PC-3 (cell line): Measurements from ENCODE around the gene SMG7. TPM values are rescaled to one million over a fixed set of nuclear protein-coding genes. Genes with fewer than 3 reads are reported as not detected.

Experiments
- ATAC-seq: fragments of 200-7000 bp; cut with Tn5 transposase; 2 replicates; pipeline ENCODE4 v1.9.1; 2020; ENCODE audit warnings: mild to moderate bottlenecking, moderate library complexity
- BruUV-seq: library from RNA; stranded (reverse); fragments of 400-500 nt; replicated peaks from 2 replicates; lab custom pipeline; 2021; lab: Mats Ljungman, UMichigan
- CTCF ChIA-PET: fragments of 300-600 bp; sonication (Branson Sonifier 250); formaldehyde crosslinking; loops from one replicate; lab custom pipeline; 2022; ENCODE audit warnings: antibody characterized with exemption; lab: Charles Lee
- POLR2A ChIA-PET: fragments of 300-600 bp; sonication (Branson Sonifier 250); formaldehyde crosslinking; loops from one replicate; lab custom pipeline; 2022; ENCODE audit warnings: antibody characterized with exemption; ENCODE audit not compliant: unreplicated experiment; lab: Charles Lee
- DNase-seq: peaks from one replicate; pipeline ENCODE4 v3.0.0-alpha.2; 2015
- H2AFZ ChIP-seq: fragments of 300-600 bp; sonication (generic); 2 replicates; pipeline ENCODE4 v1.6.0; 2016; ENCODE audit warnings: antibody characterized with exemption, low read length
- H3F3A ChIP-seq: fragments of 300-600 bp; sonication (generic); one replicate; pipeline ENCODE4 v1.6.0; 2017; ENCODE audit warnings: antibody characterized with exemption, low read length, control low read depth, mild to moderate bottlenecking; ENCODE audit not compliant: unreplicated experiment
- H3K27ac ChIP-seq: fragments of 300-600 bp; sonication (generic); 2 replicates; pipeline ENCODE4 v1.5.1; 2016; ENCODE audit warnings: mild to moderate bottlenecking, low read length
- H3K27me3 ChIP-seq: fragments of 300-600 bp; sonication (generic); 2 replicates; pipeline ENCODE4 v1.6.1; 2016; ENCODE audit warnings: low read length, mixed read lengths
- H3K36me3 ChIP-seq: fragments of 300-600 bp; sonication (generic); 2 replicates; pipeline ENCODE4 v1.6.1; 2016; ENCODE audit warnings: low read depth, mixed run types, low read length, mixed read lengths
- H3K4me1 ChIP-seq: fragments of 300-600 bp; sonication (generic); 2 replicates; pipeline ENCODE4 v1.5.1; 2016; ENCODE audit warnings: low read length; ENCODE audit not compliant: insufficient read depth
- H3K4me2 ChIP-seq: fragments of 300-600 bp; sonication (generic); 2 replicates; pipeline ENCODE4 v1.6.0; 2016; ENCODE audit warnings: low read length
- H3K4me3 ChIP-seq: fragments of 300-600 bp; sonication (generic); 2 replicates; pipeline ENCODE4 v1.5.1; 2016; ENCODE audit warnings: mild to moderate bottlenecking, low read length, mixed read lengths
- H3K79me2 ChIP-seq: fragments of 300-600 bp; sonication (generic); 2 replicates; pipeline ENCODE4 v1.6.1; 2017; ENCODE audit warnings: low read length, mixed read lengths
- H3K9ac ChIP-seq: fragments of 300-600 bp; sonication (generic); 2 replicates; pipeline ENCODE4 v1.6.0; 2016; ENCODE audit warnings: mild to moderate bottlenecking, low read length
- H3K9me2 ChIP-seq: fragments of 300-600 bp; sonication (generic); replicated peaks from 2 replicates; pipeline ENCODE4 v1.6.1; 2016; ENCODE audit warnings: mixed run types, low read length, mixed read lengths
- H3K9me3 ChIP-seq: fragments of 300-600 bp; sonication (generic); 2 replicates; pipeline ENCODE4 v1.6.1; 2016; ENCODE audit warnings: low read length, mixed read lengths
- H4K20me1 ChIP-seq: fragments of 300-600 bp; sonication (generic); 2 replicates; pipeline ENCODE4 v1.6.1; 2016; ENCODE audit warnings: low read length, mixed read lengths
- CTCF ChIP-seq: fragments of 300-600 bp; sonication (generic); conservative IDR thresholded peaks from 2 replicates; pipeline ENCODE4 v1.5.1; 2017; ENCODE audit warnings: antibody characterized with exemption, low read depth, mild to moderate bottlenecking, low read length
- EZH2 ChIP-seq: fragments of 300-600 bp; sonication (generic); IDR thresholded peaks from one replicate; pipeline ENCODE4 v1.6.1; 2017; ENCODE audit warnings: antibody characterized with exemption, mild to moderate bottlenecking, low read length; ENCODE audit not compliant: unreplicated experiment
- EZH2phosphoT487 ChIP-seq: fragments of 300-600 bp; sonication (generic); IDR thresholded peaks from 2 replicates; pipeline ENCODE4 v1.6.1; 2018; ENCODE audit warnings: mild to moderate bottlenecking, antibody characterized with exemption, low read length, borderline replicate concordance
- intact Hi-C: fragments of 100-400 bp; cut with micrococcal nuclease; formaldehyde crosslinking; loops from 2 replicates; pipeline ENCODE4 v1.9.0; 2023
- total RNA-seq: library from RNA; depleted of rRNA; stranded (reverse); fragments of >200 nt; gene quantifications from 2 replicates; pipeline ENCODE4 v1.2.3, GENCODE V29; 2014

The SMG7 gene
- total RNA-seq, 1 experiment from 2014 or later: 25.5 TPM

GRCh38 chr1:183571678-183572268, 99.5 kb downstream of the SMG7 start:
- ChIA-PET POLR2A (no interaction called here), CTCF (no interaction called here)
- ATAC-seq: no peak
- H3K36me3 ChIP-seq: no peaks in the 10 kb centered on the region
- peaks cover 32% of the 10 kb centered on the region for H3K4me1 ChIP-seq
- TF ChIP-seq EZH2 (no peak), EZH2phosphoT487 (no peak), CTCF (no peak)
- H3F3A ChIP-seq: peaks cover 6% of the 10 kb centered on the region
- H3K4me2 ChIP-seq: no peak overlapping the region
- BruUV-seq: no TSS peak
- DNase-seq: peak; percentile 26
- H3K27ac ChIP-seq: no peak overlapping the region
- H3K79me2 ChIP-seq: peaks cover 14% of the 10 kb centered on the region; the same call in 1 of the 2 replicates
- no peak overlapping the region for H2AFZ ChIP-seq
- no peaks in the 10 kb centered on the region for H3K27me3 ChIP-seq
- H3K4me3 ChIP-seq: no peak overlapping the region
- no peaks in the 10 kb centered on the region for H4K20me1 ChIP-seq
- H3K9me3 ChIP-seq: no peaks in the 10 kb centered on the region
- no peak overlapping the region for H3K9ac ChIP-seq
- intact Hi-C loops: no loop called here
- no peaks in the 10 kb centered on the region for H3K9me2 ChIP-seq

DNA sequence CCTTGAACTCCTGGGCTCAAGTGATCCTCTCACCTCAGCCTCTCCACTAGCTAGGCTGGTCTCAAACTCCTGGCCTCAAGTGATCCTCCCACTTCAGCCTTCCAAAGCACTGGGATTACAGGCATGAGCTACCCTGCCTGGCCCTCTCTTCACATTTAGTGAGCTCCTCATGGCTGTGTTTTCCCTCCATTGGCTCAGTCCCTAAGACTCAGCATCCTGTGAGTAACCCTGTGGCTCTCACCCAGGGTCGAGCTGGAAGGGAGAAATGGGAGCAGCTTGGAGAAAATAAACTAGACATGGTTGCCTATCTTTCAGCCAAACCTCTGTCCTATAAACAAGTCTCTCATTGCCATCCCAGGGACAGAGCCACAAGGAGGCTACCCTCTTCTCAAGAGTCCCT, 100.4 kb downstream of the SMG7 start:
- ChIA-PET CTCF (no interaction called here), POLR2A (no interaction called here)
- DNase-seq: no peak
- Histone ChIP-seq H3K4me3 (no peak overlapping the region), H2AFZ (no peak overlapping the region), H3K4me2 (no peak overlapping the region), H3K9ac (no peak overlapping the region), H4K20me1 (no peaks in the 10 kb centered on the region), H3K9me3 (no peaks in the 10 kb centered on the region), H3K4me1 (peaks cover 23% of the 10 kb centered on the region), H3K36me3 (no peaks in the 10 kb centered on the region), H3K27ac (no peak overlapping the region), H3K9me2 (no peaks in the 10 kb centered on the region), H3K79me2 (peaks cover 7% of the 10 kb centered on the region; the same call in 1 of the 2 replicates), H3K27me3 (no peaks in the 10 kb centered on the region), H3F3A (peaks cover 6% of the 10 kb centered on the region)
- intact Hi-C loops: no loop called here
- no peak for TF ChIP-seq CTCF
- no peak for TF ChIP-seq EZH2
- no peak for TF ChIP-seq EZH2phosphoT487
- no peak for ATAC-seq
- BruUV-seq: no TSS peak

- Histone ChIP-seq H3F3A (no peaks in the 10 kb centered on the region), H3K4me1 (no peaks in the 10 kb centered on the region), H3K9me3 (no peaks in the 10 kb centered on the region), H4K20me1 (no peaks in the 10 kb centered on the region), H2AFZ (no peak overlapping the region), H3K36me3 (no peaks in the 10 kb centered on the region), H3K27ac (no peak overlapping the region), H3K4me3 (no peak overlapping the region), H3K79me2 (no peaks in the 10 kb centered on the region), H3K4me2 (no peak overlapping the region), H3K9ac (no peak overlapping the region), H3K27me3 (no peaks in the 10 kb centered on the region), H3K9me2 (no peaks in the 10 kb centered on the region)
- CTCF ChIA-PET: no interaction called here
- intact Hi-C loops: no loop called here
- BruUV-seq: no TSS peak
- no peak for ATAC-seq
- POLR2A ChIA-PET: no interaction called here
- TF ChIP-seq CTCF (no peak), EZH2phosphoT487 (no peak), EZH2 (no peak)
- DNase-seq: no peak
These were observed 103.3 kb downstream of the SMG7 start for GRCh38 chr1:183575606-183576005.
